GM18511 (cell line): Measurements from ENCODE around the gene APOBEC3B.
"Not testable (repeated sequence)": the region's sequence is repeated elsewhere in the genome, so short reads cannot be mapped to it uniquely, and the experiment has no call there.

ENCODE experiments used
- ATAC-seq: cut with Tn5 transposase; IDR thresholded peaks from one replicate; pipeline ENCODE4 v1.9.1; 2021; ENCODE audit warnings: mild to moderate bottlenecking, moderate library complexity; ENCODE audit not compliant: unreplicated experiment

The APOBEC3B gene

GRCh38 chr22:38981992-38982927 is at the start of gene APOBEC3B:
TSS of gene APOBEC3B (plus strand) at chr22:38982347. CDS start at chr22:38982454, 107 bp downstream.
- peak; percentile 49 for ATAC-seq

GRCh38 chr22:38935023-38935422 is 47.1 kb upstream of the APOBEC3B start:
- no peak for ATAC-seq

GRCh38 chr22:38935616-38936015 is 46.5 kb upstream of the APOBEC3B start:
- no peak for ATAC-seq

- no peak for ATAC-seq
Measured at GRCh38 chr22:38936562-38936961, 45.6 kb upstream of the APOBEC3B start.

GRCh38 chr22:38937036-38937435 is 45.1 kb upstream of the APOBEC3B start:
- ATAC-seq: no peak

- no peak for ATAC-seq
Measured at GRCh38 chr22:38937541-38937940, 44.6 kb upstream of the APOBEC3B start.

- no peak for ATAC-seq
Measured at GRCh38 chr22:38938221-38938620, 43.9 kb upstream of the APOBEC3B start.

- no peak for ATAC-seq
Measured at GRCh38 chr22:38938925-38939324, 43.2 kb upstream of the APOBEC3B start.

- ATAC-seq: no peak
Measured at GRCh38 chr22:38940811-38941384, 41.2 kb upstream of the APOBEC3B start.

GRCh38 chr22:38941488-38941987 is 40.6 kb upstream of the APOBEC3B start:
- ATAC-seq: peak; percentile 71

- no peak for ATAC-seq
Measured at GRCh38 chr22:38942702-38943101, 39.4 kb upstream of the APOBEC3B start.

GRCh38 chr22:38943201-38943600 is 38.9 kb upstream of the APOBEC3B start:
- ATAC-seq: no peak

GRCh38 chr22:38943882-38944281 is 38.3 kb upstream of the APOBEC3B start:
- ATAC-seq: no peak

- no peak for ATAC-seq
Measured at GRCh38 chr22:38944653-38945052, 37.5 kb upstream of the APOBEC3B start.

- ATAC-seq: not testable (repeated sequence)
Measured at GRCh38 chr22:38945706-38946338, 36.3 kb upstream of the APOBEC3B start.

- ATAC-seq: no peak
Measured at GRCh38 chr22:38946771-38947170, 35.4 kb upstream of the APOBEC3B start.

- ATAC-seq: no peak
Measured at GRCh38 chr22:38947321-38948140, 34.6 kb upstream of the APOBEC3B start.

- no peak for ATAC-seq
Measured at GRCh38 chr22:38948181-38948940, 33.8 kb upstream of the APOBEC3B start.

- no peak for ATAC-seq
Measured at GRCh38 chr22:38949889-38950405, 32.2 kb upstream of the APOBEC3B start.
